HL-60 (cell line): ENCODE measurements around the gene GCAT.

Experiments
- DNase-seq, 2 experiments: peaks; one replicate each; pipeline ENCODE4 v3.0.0-alpha.2; 2010 to 2020; ENCODE audit warnings: low read depth in 1 of 2, low spot score in 1 of 2
- H3K27ac ChIP-seq: fragments of 250-450 bp; sonication (Bioruptor Pico); replicated peaks from 2 replicates; pipeline ENCODE4 v1.5.1; 2020; ENCODE audit warnings: mild to moderate bottlenecking, moderate library complexity
- H3K27me3 ChIP-seq: fragments of 250-450 bp; sonication (Bioruptor Pico); 2 replicates; pipeline ENCODE4 v1.5.1; 2021; ENCODE audit warnings: mild to moderate bottlenecking, moderate library complexity; ENCODE audit not compliant: insufficient read depth, poor library complexity, severe bottlenecking
- H3K4me3 ChIP-seq: replicated peaks from 2 replicates; pipeline ENCODE4 v1.5.1; 2011; ENCODE audit warnings: mild to moderate bottlenecking, control low read depth, low read length; ENCODE audit not compliant: insufficient read depth
- CTCF ChIP-seq: IDR thresholded peaks from one replicate; pipeline ENCODE4 v1.5.1; 2011; ENCODE audit warnings: low read length, control low read depth, inconsistent platforms; ENCODE audit not compliant: insufficient read depth
- GABPA ChIP-seq: IDR thresholded peaks from 2 replicates; pipeline ENCODE4 v1.6.1; 2012; ENCODE audit warnings: low read depth
- POLR2AphosphoS5 ChIP-seq: IDR thresholded peaks from 2 replicates; pipeline ENCODE4 v1.6.1; 2012; ENCODE audit warnings: low read depth
- SPI1 ChIP-seq: IDR thresholded peaks from 2 replicates; pipeline ENCODE4 v1.6.1; 2012; ENCODE audit warnings: low read depth, mild to moderate bottlenecking, borderline replicate concordance
- TF ChIP-seq, protein P1 (sequence below): IDR thresholded peaks from 2 replicates; pipeline ENCODE4 v1.6.1; 2012; ENCODE audit warnings: low read depth; ENCODE audit not compliant: insufficient replicate concordance

The GCAT gene

GRCh38 chr22:37806409-37807333 is 1.1 kb upstream of the GCAT start:
- DNase-seq = peak in 1 of 2 experiments; percentile 44

GRCh38 chr22:37808294-37808657 is 542 bp downstream of the GCAT start:
- Histone ChIP-seq H3K27ac (peak overlapping the region; percentile 39; the same call in 1 of the 2 replicates), H3K27me3 (peaks cover 17% of the 10 kb centered on the region), H3K4me3 (peak overlapping the region; percentile 60)
- TF ChIP-seq GABPA (no peak), POLR2AphosphoS5 (no peak), SPI1 (no peak), CTCF (no peak)
- TF ChIP-seq, protein P1, sequence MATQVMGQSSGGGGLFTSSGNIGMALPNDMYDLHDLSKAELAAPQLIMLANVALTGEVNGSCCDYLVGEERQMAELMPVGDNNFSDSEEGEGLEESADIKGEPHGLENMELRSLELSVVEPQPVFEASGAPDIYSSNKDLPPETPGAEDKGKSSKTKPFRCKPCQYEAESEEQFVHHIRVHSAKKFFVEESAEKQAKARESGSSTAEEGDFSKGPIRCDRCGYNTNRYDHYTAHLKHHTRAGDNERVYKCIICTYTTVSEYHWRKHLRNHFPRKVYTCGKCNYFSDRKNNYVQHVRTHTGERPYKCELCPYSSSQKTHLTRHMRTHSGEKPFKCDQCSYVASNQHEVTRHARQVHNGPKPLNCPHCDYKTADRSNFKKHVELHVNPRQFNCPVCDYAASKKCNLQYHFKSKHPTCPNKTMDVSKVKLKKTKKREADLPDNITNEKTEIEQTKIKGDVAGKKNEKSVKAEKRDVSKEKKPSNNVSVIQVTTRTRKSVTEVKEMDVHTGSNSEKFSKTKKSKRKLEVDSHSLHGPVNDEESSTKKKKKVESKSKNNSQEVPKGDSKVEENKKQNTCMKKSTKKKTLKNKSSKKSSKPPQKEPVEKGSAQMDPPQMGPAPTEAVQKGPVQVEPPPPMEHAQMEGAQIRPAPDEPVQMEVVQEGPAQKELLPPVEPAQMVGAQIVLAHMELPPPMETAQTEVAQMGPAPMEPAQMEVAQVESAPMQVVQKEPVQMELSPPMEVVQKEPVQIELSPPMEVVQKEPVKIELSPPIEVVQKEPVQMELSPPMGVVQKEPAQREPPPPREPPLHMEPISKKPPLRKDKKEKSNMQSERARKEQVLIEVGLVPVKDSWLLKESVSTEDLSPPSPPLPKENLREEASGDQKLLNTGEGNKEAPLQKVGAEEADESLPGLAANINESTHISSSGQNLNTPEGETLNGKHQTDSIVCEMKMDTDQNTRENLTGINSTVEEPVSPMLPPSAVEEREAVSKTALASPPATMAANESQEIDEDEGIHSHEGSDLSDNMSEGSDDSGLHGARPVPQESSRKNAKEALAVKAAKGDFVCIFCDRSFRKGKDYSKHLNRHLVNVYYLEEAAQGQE = no peak
- no peak for DNase-seq

More at GRCh38 chr22:37806409-37807333, 1.1 kb upstream of the GCAT start:
- no peak overlapping the region for H3K27ac ChIP-seq
- peaks cover 21% of the 10 kb centered on the region for H3K27me3 ChIP-seq
- TF ChIP-seq CTCF (no peak), SPI1 (no peak), GABPA (no peak), POLR2AphosphoS5 (no peak)
- TF ChIP-seq, protein P1 = no peak
- H3K4me3 ChIP-seq = peak overlapping the region; percentile 7; the same call in 1 of the 2 replicates

DNA sequence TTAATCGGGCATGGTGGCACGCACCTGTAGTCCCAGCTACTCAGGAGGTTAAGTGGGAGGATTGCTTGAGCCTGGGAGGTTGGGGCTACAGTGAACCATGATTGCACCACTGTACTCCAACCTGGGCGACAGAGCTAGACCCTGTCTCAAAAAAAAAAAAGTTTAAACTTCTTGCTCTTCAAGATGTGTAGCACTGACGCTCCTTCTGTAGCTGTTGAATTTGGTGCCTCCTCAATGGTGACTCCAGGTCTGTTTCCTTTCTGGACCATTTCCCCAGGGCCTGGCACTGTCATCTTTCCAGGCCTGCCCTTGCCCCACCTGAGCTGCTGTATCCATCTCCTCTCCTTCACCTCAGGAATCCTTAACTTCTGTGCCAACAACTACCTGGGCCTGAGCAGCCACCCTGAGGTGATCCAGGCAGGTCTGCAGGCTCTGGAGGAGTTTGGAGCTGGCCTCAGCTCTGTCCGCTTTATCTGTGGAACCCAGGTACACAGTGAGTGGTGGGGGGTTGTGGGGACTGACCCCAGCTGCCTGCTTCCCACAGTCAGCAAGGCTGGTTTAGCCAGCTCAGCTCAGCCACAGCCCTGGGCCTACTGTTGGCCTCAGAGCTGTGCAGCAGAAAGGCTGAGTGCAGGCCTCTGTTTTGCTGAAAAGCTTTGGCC is 2.1 kb downstream of the GCAT start:
- H3K27ac ChIP-seq = no peak overlapping the region
- no peak for TF ChIP-seq CTCF
- no peak for TF ChIP-seq POLR2AphosphoS5
- no peak for TF ChIP-seq GABPA
- no peak for TF ChIP-seq SPI1
- TF ChIP-seq, protein P1 = no peak
- H3K4me3 ChIP-seq = no peak overlapping the region

More for the DNA sequence above, 2.1 kb downstream of the GCAT start:
- no peak for DNase-seq
- peaks cover 6% of the 10 kb centered on the region for H3K27me3 ChIP-seq
